ENCODE results near the gene MUL1. TPM values are rescaled to one million over a fixed set of nuclear protein-coding genes. Genes with fewer than 3 reads are reported as not detected.

The MUL1 gene, protein sequence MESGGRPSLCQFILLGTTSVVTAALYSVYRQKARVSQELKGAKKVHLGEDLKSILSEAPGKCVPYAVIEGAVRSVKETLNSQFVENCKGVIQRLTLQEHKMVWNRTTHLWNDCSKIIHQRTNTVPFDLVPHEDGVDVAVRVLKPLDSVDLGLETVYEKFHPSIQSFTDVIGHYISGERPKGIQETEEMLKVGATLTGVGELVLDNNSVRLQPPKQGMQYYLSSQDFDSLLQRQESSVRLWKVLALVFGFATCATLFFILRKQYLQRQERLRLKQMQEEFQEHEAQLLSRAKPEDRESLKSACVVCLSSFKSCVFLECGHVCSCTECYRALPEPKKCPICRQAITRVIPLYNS
- 10 to 100 TPM; 29.8 to 34.1 TPM for total RNA-seq

GRCh38 chr1:20507564-20508410, at the start of gene MUL1:
Gene MUL1, minus strand, starts transcription at chr1:20508151. Its CDS starts 127 bp downstream, at chr1:20508024.
- Histone ChIP-seq H3K27me3 (no peaks in the 10 kb centered on the region), H3K9me3 (no peaks in the 10 kb centered on the region), H3K4me1 (peaks cover 4% of the 10 kb centered on the region), H3K36me3 (no peaks in the 10 kb centered on the region), H3K27ac (peak within 1 kb of the TSS; percentile 68), H3K4me3 (peak within 1 kb of the TSS; percentile 97), H3K9ac (ENCODE audit: low read depth in 2 of 2, low read length in 2 of 2) (peak within 1 kb of the TSS; percentile 76 to 93)
- intact Hi-C loops (cut with DNase I) = no loop called here
- peak; percentile 99 for DNase-seq
- TF ChIP-seq CTCF (IDR thresholded peaks at IDR 0.05) = no peak

GRCh38 chr1:20555758-20556120, 47.8 kb upstream of the MUL1 start:
- intact Hi-C loops (cut with DNase I) = no loop called here
- no peak for DNase-seq
- Histone ChIP-seq H3K36me3 (no peaks in the 10 kb centered on the region), H3K27ac (no peak overlapping the region), H3K9ac (ENCODE audit: low read depth in 2 of 2, low read length in 2 of 2) (no peak overlapping the region), H3K27me3 (peaks cover 50% of the 10 kb centered on the region), H3K4me3 (no peak overlapping the region), H3K9me3 (no peaks in the 10 kb centered on the region), H3K4me1 (no peaks in the 10 kb centered on the region)
- no peak for TF ChIP-seq CTCF (IDR thresholded peaks at IDR 0.05)

DNA sequence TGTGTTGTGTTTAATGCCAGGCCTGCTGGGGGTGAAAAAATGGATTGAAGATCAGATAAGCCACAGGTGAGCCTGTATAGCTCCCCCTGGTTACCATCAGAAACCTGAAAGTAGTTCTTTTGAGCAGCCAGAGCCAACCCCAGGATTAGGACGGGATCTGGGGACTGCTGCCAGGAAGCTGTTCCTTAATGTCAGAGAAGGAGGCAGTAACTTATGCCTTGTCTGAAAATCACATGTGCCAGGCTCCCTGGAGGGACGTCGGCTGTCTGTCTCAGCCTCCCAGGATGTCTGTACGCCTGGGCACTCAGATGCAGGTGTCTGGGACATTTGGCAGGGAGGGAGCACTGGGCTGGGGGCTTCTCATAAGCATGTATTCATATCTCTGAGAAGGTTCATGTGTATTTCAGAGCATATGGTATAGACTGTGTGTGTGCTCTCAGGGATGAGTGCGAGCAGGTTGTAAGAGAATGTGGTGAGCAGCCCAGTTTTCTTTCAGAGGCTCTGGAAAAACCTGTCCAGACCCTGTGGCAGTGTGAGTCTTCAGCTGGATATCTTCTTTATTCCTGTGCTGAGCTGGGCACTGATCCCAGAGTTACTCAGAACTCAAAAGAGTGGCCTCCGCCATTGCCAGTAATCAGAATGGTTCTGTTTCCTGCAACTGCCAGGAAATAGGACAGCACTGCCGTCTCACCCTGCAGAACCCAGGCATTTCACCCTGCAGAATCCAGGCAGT, 47.2 kb upstream of the MUL1 start:
- intact Hi-C loops (cut with DNase I) = no loop called here
- no peak overlapping the region for H3K27ac ChIP-seq
- H3K36me3 ChIP-seq = no peaks in the 10 kb centered on the region
- no peak overlapping the region for H3K9ac ChIP-seq (ENCODE audit: low read depth in 2 of 2, low read length in 2 of 2)
- H3K4me1 ChIP-seq = no peaks in the 10 kb centered on the region
- H3K27me3 ChIP-seq = peaks cover 50% of the 10 kb centered on the region
- H3K9me3 ChIP-seq = no peaks in the 10 kb centered on the region
- H3K4me3 ChIP-seq = no peak overlapping the region
- DNase-seq = no peak
- TF ChIP-seq CTCF (IDR thresholded peaks at IDR 0.05) = no peak

GRCh38 chr1:20552728-20553445, 44.9 kb upstream of the MUL1 start:
- Histone ChIP-seq H3K27me3 (peaks cover 50% of the 10 kb centered on the region), H3K27ac (no peak overlapping the region), H3K36me3 (no peaks in the 10 kb centered on the region), H3K4me1 (no peaks in the 10 kb centered on the region), H3K9ac (ENCODE audit: low read depth in 2 of 2, low read length in 2 of 2) (peak overlapping the region in 1 of 2 donors; percentile 12), H3K9me3 (no peaks in the 10 kb centered on the region), H3K4me3 (no peak overlapping the region)
- no peak for DNase-seq
- intact Hi-C loops (cut with DNase I) = no loop called here
- no peak for TF ChIP-seq CTCF (IDR thresholded peaks at IDR 0.05)
